ENCODE results near the gene TMEM238.

The TMEM238 gene

GRCh38 chr19:55377356-55378131, 6.5 kb downstream of the TMEM238 start:
- DNase-seq (ENCODE audit: low spot score) = no peak

- no peak for DNase-seq (ENCODE audit: low spot score)
Observed at GRCh38 chr19:55376241-55376933, 7.7 kb downstream of the TMEM238 start, which contains the start of gene TMEM190. Gene TMEM190, plus strand, starts transcription at chr19:55376826. Its CDS starts 28 bp downstream, at chr19:55376854.

GRCh38 chr19:55373993-55374757, 9.9 kb downstream of the TMEM238 start:
- DNase-seq (ENCODE audit: low spot score) = no peak

GRCh38 chr19:55373306-55373992, 10.6 kb downstream of the TMEM238 start:
- DNase-seq (ENCODE audit: low spot score) = no peak

- no peak for DNase-seq (ENCODE audit: low spot score)
Observed at GRCh38 chr19:55372316-55373081, 11.6 kb downstream of the TMEM238 start.

- DNase-seq (ENCODE audit: low spot score) = no peak
Observed at GRCh38 chr19:55370305-55370988, 13.6 kb downstream of the TMEM238 start, which contains the start of gene IL11. Gene IL11, minus strand, starts transcription at chr19:55370463. Its CDS starts 153 bp downstream, at chr19:55370310.

- peak; percentile 63 for DNase-seq (ENCODE audit: low spot score)
Observed at GRCh38 chr19:55369653-55370304, 14.3 kb downstream of the TMEM238 start.

- no peak for DNase-seq (ENCODE audit: low spot score)
Observed at GRCh38 chr19:55368701-55369563, 15.2 kb downstream of the TMEM238 start.

- DNase-seq (ENCODE audit: low spot score) = no peak
Observed at GRCh38 chr19:55368106-55368505, 16.0 kb downstream of the TMEM238 start.

- DNase-seq (ENCODE audit: low spot score) = no peak
Observed at GRCh38 chr19:55366790-55367189, 17.3 kb downstream of the TMEM238 start.

- DNase-seq (ENCODE audit: low spot score) = no peak
Observed at GRCh38 chr19:55365964-55366363, 18.1 kb downstream of the TMEM238 start.

GRCh38 chr19:55365245-55365644, 18.8 kb downstream of the TMEM238 start:
- no peak for DNase-seq (ENCODE audit: low spot score)

- DNase-seq (ENCODE audit: low spot score) = no peak
Observed at GRCh38 chr19:55362990-55363716, 20.9 kb downstream of the TMEM238 start, which contains the start of gene GARIN5B. Gene GARIN5B, minus strand, starts transcription at chr19:55363260. Its CDS starts 194 bp downstream, at chr19:55363066.

- DNase-seq (ENCODE audit: low spot score) = no peak
Observed at GRCh38 chr19:55362174-55362989, 21.7 kb downstream of the TMEM238 start.

- DNase-seq (ENCODE audit: low spot score) = no peak
Observed at GRCh38 chr19:55360902-55361301, 23.2 kb downstream of the TMEM238 start.

GRCh38 chr19:55358943-55359908, 24.9 kb downstream of the TMEM238 start:
- no peak for DNase-seq (ENCODE audit: low spot score)

Data from cerebellar cortex (tissue), 1 donor.